Adipose tissue (tissue), 3 donors: ENCODE measurements around the gene ZBTB12. TPM values are rescaled to one million over a fixed set of nuclear protein-coding genes. Genes with fewer than 3 reads are reported as not detected.

Experiments
- H3K27ac ChIP-seq: one replicate; pipeline ENCODE4 v1.5.1; 2013; ENCODE audit warnings: low read depth, low read length
- WGBS, 3 donors: extraction: QIAGEN DNeasy Blood & Tissue Kit; methylation state at CpG; one replicate each; pipeline ENCODE4 v1.1.7; 2013; 5-methylcytosine and 5-hydroxymethylcytosine counted together
- polyA plus RNA-seq, 3 donors: library from polyadenylated mRNA; stranded (reverse); fragments of 200-250 nt; gene quantifications; one replicate each; pipeline ENCODE4 v1.2.3, GENCODE V29; 2013
- donor health status: healthy with polysubstance abuse.
- donor health status: Bipolar disorder and iron deficiency.
- donor health status: healthy.

ZBTB12 gene
- polyA plus RNA-seq, 3 donors: 1.7 to 5.2 (median 2.2) TPM

- peak overlapping the region; percentile 54 for H3K27ac ChIP-seq
- WGBS, 3 donors: 0 to 2% (median 1%) methylated on average over 30 to 44 of the region's 45 CpGs
Measured at GRCh38 chr6:31901415-31901952, 402 bp downstream of the ZBTB12 start.

GRCh38 chr6:31900917-31901414, 920 bp downstream of the ZBTB12 start:
- no peak overlapping the region for H3K27ac ChIP-seq
- 16 to 43% (median 34%) methylated on average over 26 to 29 of the region's 29 CpGs for WGBS, 3 donors

DNA sequence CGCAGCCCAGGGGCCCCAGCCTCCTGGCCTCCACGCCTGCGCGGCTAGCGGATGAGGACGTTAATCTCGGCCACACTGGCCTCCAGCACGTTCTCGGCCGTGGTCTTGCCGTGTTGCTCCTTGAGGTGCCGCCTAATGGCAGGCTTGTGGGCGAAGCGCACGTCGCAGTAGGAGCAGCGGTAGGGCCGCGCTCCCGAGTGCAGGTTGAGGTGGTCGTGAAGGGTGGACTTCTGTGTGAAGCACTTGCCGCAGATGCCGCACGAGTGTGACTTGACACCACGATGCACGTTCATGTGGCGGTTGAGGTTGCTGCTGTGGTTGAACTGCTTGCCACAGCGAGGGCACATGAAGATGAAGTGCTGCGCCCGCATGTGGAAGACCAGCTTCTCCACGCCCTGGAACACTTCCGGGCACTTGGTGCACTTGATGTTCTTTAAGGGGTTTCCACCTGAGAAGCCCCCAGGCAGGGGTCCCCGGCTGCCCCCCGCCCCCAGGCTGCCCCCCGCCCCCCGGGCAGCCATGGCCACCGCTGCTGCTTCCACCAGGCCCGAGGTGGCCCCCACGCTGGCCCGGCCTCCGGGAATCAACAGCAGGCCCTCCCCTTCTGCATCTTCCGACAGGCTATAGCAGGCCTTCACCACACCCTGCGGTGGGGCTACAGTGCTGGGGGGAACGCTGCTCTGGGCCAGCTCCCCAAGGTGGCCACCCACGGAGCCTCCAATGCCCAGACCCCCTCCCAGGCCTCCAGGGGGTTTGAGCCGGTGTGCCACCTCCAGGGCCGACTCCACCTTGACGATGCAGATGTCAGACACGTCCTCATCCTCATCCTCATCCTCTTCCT, 1.8 kb downstream of the ZBTB12 start:
- H3K27ac ChIP-seq: peak overlapping the region; percentile 21
- 77 to 84% (median 83%) methylated on average over 46 to 49 of the region's 49 CpGs for WGBS, 3 donors

GRCh38 chr6:31899215-31899614, 2.7 kb downstream of the ZBTB12 start:
- WGBS, 3 donors: 49 to 65% (median 49%) methylated on average over 5 of the region's 5 CpGs
- H3K27ac ChIP-seq: no peak overlapping the region

GRCh38 chr6:31898383-31899011, 3.4 kb downstream of the ZBTB12 start:
- no peak overlapping the region for H3K27ac ChIP-seq
- WGBS, 3 donors: 14 to 17% (median 15%) methylated on average over 8 of the region's 8 CpGs

GRCh38 chr6:31897612-31898382, 4.1 kb downstream of the ZBTB12 start, which contains the start of gene EHMT2:
TSS of gene EHMT2 (minus strand) at chr6:31897698. CDS start at chr6:31897677, 21 bp downstream.
- peak within 1 kb of the TSS; percentile 46 for H3K27ac ChIP-seq
- 0% methylated on average over 26 to 49 of the region's 49 CpGs for WGBS, 3 donors

- WGBS, 3 donors: 0 to 1% (median 1%) methylated on average over 21 to 56 of the region's 62 CpGs
- no peak overlapping the region for H3K27ac ChIP-seq
Measured at GRCh38 chr6:31896856-31897611, 4.9 kb downstream of the ZBTB12 start.

DNA sequence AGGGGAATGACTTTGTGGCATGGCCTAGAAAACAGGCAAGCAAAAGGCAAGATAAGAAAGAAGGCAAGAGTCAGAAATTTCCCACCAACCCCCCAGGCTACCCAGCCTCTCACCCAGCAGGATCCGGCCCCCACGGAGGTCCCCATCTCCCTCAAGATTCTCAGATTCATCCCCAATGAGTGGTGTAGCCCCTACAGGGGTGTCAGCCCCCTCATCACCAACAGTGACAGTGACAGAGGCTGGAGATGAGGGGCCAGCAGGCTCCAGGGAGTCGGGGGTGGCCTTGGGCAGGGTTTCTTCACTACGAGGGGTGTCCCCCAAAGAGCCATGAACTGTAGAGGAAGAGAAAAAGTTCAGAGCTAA, 5.4 kb downstream of the ZBTB12 start:
- no peak overlapping the region for H3K27ac ChIP-seq

GRCh38 chr6:31892821-31893220, 9.1 kb downstream of the ZBTB12 start:
- no peak overlapping the region for H3K27ac ChIP-seq
- WGBS, 3 donors: 78 to 82% (median 80%) methylated on average over 6 of the region's 6 CpGs

More for the DNA sequence above, 5.4 kb downstream of the ZBTB12 start:
- 44 to 52% (median 46%) methylated on average over 4 of the region's 4 CpGs for WGBS, 3 donors

DNA sequence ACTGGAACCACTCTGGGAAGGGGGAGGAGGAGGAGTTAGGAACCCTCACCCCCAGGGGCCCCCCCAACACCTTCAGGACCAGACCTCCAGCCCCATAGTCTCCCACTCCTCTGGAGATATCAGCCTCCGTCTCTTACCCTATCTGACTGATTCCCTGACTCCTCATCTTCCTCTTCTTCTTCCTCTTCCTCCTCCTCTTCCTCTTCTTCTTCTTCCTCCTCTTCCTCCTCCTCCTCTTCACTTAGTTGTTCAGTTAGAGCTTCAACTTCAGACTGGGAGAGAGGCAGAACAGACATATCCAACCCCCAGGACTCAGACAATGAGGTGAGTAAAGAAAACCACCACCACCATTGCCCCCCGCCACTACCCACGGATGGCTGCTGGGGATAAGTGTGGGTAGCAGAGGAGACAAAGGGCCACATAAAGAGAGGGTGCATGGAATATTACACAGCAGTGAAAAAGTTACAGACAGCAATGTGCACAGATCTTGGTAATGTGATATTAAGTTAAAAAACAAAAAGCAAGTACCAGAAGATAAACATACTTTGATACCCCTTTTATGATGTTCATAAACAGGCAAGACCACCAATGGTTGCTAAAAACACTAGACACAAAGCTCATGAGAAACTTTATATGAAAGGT, 12.4 kb downstream of the ZBTB12 start:
- 90 to 93% (median 90%) methylated on average over 3 of the region's 3 CpGs for WGBS, 3 donors
- H3K27ac ChIP-seq: no peak overlapping the region

DNA sequence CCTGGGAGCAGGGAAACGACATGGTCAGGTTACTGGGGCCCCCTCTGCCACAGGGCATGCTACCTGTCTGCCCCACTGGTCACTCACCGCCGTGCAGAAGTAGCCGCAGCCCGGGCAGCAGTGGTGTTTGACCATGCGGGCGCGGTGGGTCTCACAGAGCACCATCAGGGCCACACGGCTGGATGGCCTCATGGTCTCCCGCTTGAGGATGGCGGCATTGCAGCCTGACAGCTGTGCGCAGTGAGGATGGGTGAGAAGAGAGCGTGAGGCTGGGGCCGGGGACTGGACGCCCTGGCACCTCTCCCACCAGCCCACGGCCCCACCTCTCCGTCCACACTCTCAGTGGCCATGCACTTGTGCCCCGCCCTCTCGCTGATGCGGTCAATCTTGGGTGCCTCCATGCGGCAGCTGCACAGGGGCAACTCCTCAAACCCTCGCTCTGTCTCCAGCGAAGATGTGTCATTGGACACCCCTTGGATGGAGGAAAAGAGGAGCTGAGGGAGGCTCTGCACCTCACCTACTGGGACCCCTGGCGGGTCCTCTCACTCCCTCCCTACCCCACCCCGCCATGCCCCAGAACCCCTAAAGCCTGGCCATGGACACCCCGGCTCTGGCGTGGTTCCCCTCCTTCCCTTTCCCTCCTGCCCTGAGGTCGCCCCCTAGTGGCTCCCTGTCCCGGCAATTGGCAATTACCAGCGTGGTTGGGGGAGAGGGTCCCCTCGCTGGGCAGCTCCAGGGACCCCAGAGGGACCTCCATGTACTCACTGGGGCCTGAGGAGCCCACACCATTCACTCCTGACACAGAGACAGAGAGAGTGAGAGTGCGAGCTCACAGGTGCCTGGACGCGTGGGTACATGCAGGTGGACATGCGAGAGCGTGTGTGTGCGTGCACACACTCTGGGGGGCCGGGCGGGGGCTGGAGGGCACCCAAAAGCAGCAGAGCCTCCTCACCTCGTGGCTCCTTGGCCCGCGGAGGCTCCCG, 13.3 kb downstream of the ZBTB12 start:
- no peak overlapping the region for H3K27ac ChIP-seq
- WGBS, 3 donors: 80 to 85% (median 80%) methylated on average over 43 of the region's 43 CpGs

DNA sequence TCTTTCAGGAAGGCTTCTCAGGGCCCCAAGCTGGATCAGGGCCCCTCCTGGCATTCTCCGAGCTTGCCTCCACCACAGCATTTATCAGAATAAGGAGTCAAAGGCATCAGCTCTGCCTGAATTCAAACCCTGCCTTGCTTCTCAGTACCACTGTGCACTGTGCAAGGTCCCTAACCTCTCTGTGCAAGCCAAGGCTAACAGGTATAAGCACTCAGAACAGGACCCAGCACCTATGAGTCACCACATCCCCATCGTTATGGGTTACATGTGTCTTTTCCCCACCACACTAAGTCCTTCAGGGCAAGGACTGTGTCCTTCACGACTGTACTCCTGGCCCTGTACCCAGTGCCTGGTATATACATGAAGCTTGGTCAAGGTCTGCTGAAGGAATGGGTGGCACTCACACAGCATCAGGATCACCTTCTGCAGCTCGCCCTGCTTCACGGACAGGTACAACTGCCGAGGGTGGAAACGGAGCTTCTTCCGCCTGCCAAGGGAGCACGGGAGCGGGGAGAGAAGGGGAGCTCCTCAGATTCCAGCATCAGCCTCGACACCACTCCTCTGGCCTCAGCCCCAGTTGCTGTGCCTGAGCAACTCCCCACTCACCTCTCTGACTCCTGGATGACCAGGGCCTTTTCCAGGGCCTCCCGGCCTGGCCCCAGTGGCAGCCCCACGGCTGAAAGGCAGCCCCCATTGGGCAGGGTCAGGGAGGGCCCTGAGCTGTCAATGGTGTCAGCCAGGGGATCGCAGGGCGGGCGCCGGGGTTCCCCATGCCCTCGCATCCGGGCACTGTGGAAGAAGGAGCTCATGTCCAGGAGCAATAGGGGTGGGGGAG, 14.5 kb downstream of the ZBTB12 start:
- 91 to 92% (median 91%) methylated on average over 15 to 19 of the region's 19 CpGs for WGBS, 3 donors
- no peak overlapping the region for H3K27ac ChIP-seq

DNA sequence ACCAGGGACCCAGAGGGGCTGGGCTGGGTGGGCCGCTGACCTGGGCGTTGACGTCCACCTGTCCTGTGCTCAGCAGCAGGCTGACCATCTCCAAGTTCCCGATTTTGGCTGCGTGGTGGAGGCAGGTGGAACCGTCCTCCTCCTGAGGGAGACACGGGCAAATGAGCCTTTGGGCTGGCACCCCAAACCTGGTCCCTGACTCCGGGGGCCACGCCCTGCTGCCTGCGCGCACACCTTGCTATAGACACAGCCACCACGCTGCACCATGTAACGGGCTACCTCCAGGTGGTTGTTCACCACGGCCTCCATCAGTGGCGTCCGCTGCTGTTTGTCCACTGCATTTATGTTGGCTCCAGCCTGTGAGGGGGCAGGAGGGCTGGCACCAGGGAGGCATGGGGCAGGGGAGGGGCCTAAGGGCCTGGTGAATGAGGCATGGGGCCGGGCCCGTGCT, 15.3 kb downstream of the ZBTB12 start:
- H3K27ac ChIP-seq: no peak overlapping the region
- WGBS, 3 donors: 89 to 92% (median 91%) methylated on average over 18 of the region's 18 CpGs

GRCh38 chr6:31884528-31885035, 17.3 kb downstream of the ZBTB12 start:
- WGBS, 3 donors: 95 to 97% (median 95%) methylated on average over 22 of the region's 22 CpGs
- H3K27ac ChIP-seq: no peak overlapping the region

GRCh38 chr6:31883676-31884075, 18.2 kb downstream of the ZBTB12 start:
- H3K27ac ChIP-seq: no peak overlapping the region
- 89 to 93% (median 93%) methylated on average over 12 of the region's 12 CpGs for WGBS, 3 donors
